Measurements from ENCODE around the gene NR5A2. TPM values are rescaled to one million over a fixed set of nuclear protein-coding genes. Genes with fewer than 3 reads are reported as not detected.

Gene NR5A2
- total RNA-seq, 1 donor from 2014 or later, result 12.7 TPM

GRCh38 chr1:200118779-200119505 lies 91.4 kb downstream of the NR5A2 start:
- Histone ChIP-seq H3K36me3 (no peaks in the 10 kb centered on the region), H3K9me3 (no peaks in the 10 kb centered on the region), H3K27me3 (no peaks in the 10 kb centered on the region), H3K4me3 (no peak overlapping the region), H3K27ac (no peak overlapping the region), H3K4me1 (no peaks in the 10 kb centered on the region)
- intact Hi-C loops (cut with DNase I), result no loop called here
- TF ChIP-seq CTCF (IDR thresholded peaks at IDR 0.05), result no peak
- DNase-seq (ENCODE audit: low spot score in 2 of 2), result no peak

- Histone ChIP-seq H3K4me3 (no peak overlapping the region), H3K4me1 (no peaks in the 10 kb centered on the region), H3K27ac (no peak overlapping the region), H3K27me3 (no peaks in the 10 kb centered on the region), H3K36me3 (no peaks in the 10 kb centered on the region), H3K9me3 (no peaks in the 10 kb centered on the region)
- no peak for DNase-seq (ENCODE audit: low spot score in 2 of 2)
- intact Hi-C loops (cut with DNase I), result no loop called here
- no peak for TF ChIP-seq CTCF (IDR thresholded peaks at IDR 0.05)
These were observed 93.9 kb downstream of the NR5A2 start for GRCh38 chr1:200121421-200121820.

- H3K9me3 ChIP-seq, result no peaks in the 10 kb centered on the region
- H3K4me3 ChIP-seq, result no peak overlapping the region
- no peak overlapping the region for H3K27ac ChIP-seq
- no peak for TF ChIP-seq CTCF (IDR thresholded peaks at IDR 0.05)
- intact Hi-C loops (cut with DNase I), result no loop called here
- DNase-seq (ENCODE audit: low spot score in 2 of 2), result no peak
- H3K36me3 ChIP-seq, result no peaks in the 10 kb centered on the region
- no peaks in the 10 kb centered on the region for H3K27me3 ChIP-seq
- no peaks in the 10 kb centered on the region for H3K4me1 ChIP-seq
These were observed 96.8 kb downstream of the NR5A2 start for GRCh38 chr1:200124309-200124708.

GRCh38 chr1:200128081-200128480 lies 100.6 kb downstream of the NR5A2 start:
- intact Hi-C loops (cut with DNase I), result no loop called here
- TF ChIP-seq CTCF (IDR thresholded peaks at IDR 0.05), result no peak
- no peaks in the 10 kb centered on the region for H3K27me3 ChIP-seq
- H3K4me3 ChIP-seq, result no peak overlapping the region
- DNase-seq (ENCODE audit: low spot score in 2 of 2), result no peak
- H3K27ac ChIP-seq, result no peak overlapping the region
- no peaks in the 10 kb centered on the region for H3K4me1 ChIP-seq
- H3K9me3 ChIP-seq, result no peaks in the 10 kb centered on the region
- no peaks in the 10 kb centered on the region for H3K36me3 ChIP-seq

GRCh38 chr1:200128944-200129879 lies 101.7 kb downstream of the NR5A2 start:
- H3K27ac ChIP-seq, result no peak overlapping the region

More at GRCh38 chr1:200128944-200129879, 101.7 kb downstream of the NR5A2 start:
- no peak for TF ChIP-seq CTCF (IDR thresholded peaks at IDR 0.05)
- no peaks in the 10 kb centered on the region for H3K36me3 ChIP-seq
- intact Hi-C loops (cut with DNase I), result no loop called here
- no peaks in the 10 kb centered on the region for H3K4me1 ChIP-seq
- no peaks in the 10 kb centered on the region for H3K9me3 ChIP-seq
- H3K4me3 ChIP-seq, result no peak overlapping the region
- H3K27me3 ChIP-seq, result no peaks in the 10 kb centered on the region
- no peak for DNase-seq (ENCODE audit: low spot score in 2 of 2)

Measured in ascending aorta (tissue), 2 donors.